Liver (tissue), 3 donors: ENCODE data around the gene CFAP298.

Experiments used
- CTCF ChIP-seq: fragments of 150-350 bp; IDR thresholded peaks from 2 replicates; pipeline ENCODE4 v1.5.1; 2017; ENCODE audit warnings: improper control_type of control experiment, low read depth, low read length; ENCODE audit not compliant: missing input control
- MAX ChIP-seq: IDR thresholded peaks from 2 replicates; pipeline ENCODE4 v1.6.1; 2016; ENCODE audit warnings: antibody characterized with exemption
- RAD21 ChIP-seq, 2 donors: IDR thresholded peaks; 2 replicates each; pipeline ENCODE4 v1.6.1; 2016; ENCODE audit warnings: antibody characterized with exemption in 2 of 2, mild to moderate bottlenecking in 2 of 2
- REST ChIP-seq: IDR thresholded peaks from 2 replicates; pipeline ENCODE4 v1.6.1; 2016; ENCODE audit warnings: antibody characterized with exemption, mild to moderate bottlenecking
- SP1 ChIP-seq: IDR thresholded peaks from 2 replicates; pipeline ENCODE4 v1.6.1; 2018; ENCODE audit warnings: antibody characterized with exemption, mild to moderate bottlenecking
- TAF1 ChIP-seq: conservative IDR thresholded peaks from 2 replicates; pipeline ENCODE4 v1.6.1; 2016; ENCODE audit warnings: antibody characterized with exemption, mild to moderate bottlenecking
- YY1 ChIP-seq: IDR thresholded peaks from 2 replicates; pipeline ENCODE4 v1.6.1; 2016; ENCODE audit warnings: antibody characterized with exemption, mild to moderate bottlenecking
- donor health status: healthy.
- donor health status: healthy.

- TF ChIP-seq CTCF (no peak), TAF1 (no peak), REST (no peak), SP1 (no peak), RAD21 (IDR thresholded peaks at IDR 0.05) (no peak), YY1 (no peak), MAX (no peak)
Measured at GRCh38 chr21:32599526-32599925, 12.7 kb downstream of the CFAP298 start.
